ENCODE data around the gene C3orf18. TPM values are rescaled to one million over a fixed set of nuclear protein-coding genes. Genes with fewer than 3 reads are reported as not detected.

The C3orf18 gene
- total RNA-seq, 2 experiments from 2014 or later, result 53.2 to 58.4 TPM

DNA sequence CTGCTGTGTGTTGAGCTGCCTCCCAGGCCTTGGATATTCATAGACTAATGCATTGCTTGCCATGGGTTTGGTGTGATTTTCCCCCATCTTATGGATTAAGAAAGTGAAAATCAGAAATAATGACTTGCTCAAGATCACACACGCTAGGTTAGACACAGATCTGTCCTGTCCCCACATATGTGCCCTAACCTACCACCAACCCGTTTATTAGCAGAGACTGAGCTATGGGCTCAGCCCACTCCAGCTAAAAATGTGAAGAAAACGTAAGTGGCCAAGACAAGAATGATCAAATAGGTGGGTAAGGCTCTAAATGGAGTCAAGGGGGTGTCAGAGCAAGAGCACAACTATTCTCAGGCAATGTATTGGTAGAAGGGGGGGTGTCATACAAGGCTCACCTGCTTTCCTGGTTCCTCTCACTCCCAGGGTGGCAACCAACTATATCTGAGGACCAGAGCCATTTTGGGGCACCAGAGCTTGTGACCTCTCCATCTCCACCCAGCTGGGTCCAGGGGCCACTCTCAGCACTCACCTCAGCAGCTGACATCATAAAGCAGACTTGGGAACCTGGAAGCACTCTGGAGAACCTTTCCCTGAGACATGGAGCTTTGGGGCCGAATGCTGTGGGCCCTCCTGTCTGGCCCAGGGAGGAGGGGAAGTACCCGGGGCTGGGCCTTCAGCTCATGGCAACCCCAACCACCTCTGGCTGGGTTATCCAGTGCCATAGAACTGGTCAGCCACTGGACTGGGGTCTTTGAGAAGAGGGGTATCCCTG is 3.1 kb upstream of the C3orf18 start:
- Mint-ChIP-seq H3K27ac (peak overlapping the region; percentile 99), H3K4me1 (peaks cover 63% of the 10 kb centered on the region), H3K36me3 (peaks cover 37% of the 10 kb centered on the region), H3K4me3 (peak overlapping the region; percentile 96), H3K27me3 (no peaks in the 10 kb centered on the region), H3K9me3 (no peaks in the 10 kb centered on the region)
- ATAC-seq (ENCODE audit: low read depth) (no peak), DNase-seq (no peak)
- POLR2A ChIA-PET, result interaction anchor here (0.7 to 26.1 kb wide), 11 partner anchors 10 to 929 kb away, joined by 3 to 3572 read pairs (median 17); partner anchors contain the start of genes CISH, CYB561D2, DCAF1 and MANF

DNA sequence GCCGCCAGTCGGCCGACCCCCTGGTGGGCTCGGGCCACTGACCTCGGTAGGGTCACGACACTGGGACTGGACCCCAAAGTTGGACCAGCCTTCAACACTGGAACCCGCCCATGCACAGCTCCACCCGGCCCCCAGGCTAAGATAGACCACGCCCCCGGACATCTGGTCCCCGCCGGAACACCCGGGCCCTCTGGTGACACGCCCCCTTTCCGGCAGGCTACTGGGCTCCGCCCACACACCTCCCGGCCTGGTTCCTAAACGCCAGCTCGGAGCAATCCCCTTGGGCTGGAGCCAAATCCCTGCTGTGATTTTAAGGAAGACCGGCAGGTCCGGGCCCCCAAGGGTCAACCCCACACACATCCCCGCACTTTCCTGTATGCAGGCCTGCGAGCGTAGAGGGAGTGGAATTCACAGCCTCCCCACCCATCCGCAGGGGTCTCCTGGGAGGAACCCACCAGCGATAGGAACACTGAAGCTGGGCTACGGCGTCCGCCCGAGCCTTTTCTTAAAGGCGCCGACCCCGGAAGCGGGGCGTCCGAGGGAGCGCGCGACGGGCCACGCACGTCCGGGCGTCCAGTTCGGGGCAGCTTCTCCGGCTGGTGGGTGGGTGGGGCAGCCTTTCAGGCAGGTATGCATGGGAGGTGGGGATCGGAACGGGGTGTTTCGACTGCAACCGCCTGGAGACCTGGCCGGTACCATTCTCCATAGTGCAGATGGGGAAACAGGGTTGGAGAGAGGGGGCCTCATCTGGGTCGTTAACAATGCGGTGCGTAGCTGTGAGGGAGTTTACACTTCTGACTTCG is 1.6 kb upstream of the C3orf18 start, which contains the start of gene HEMK1:
Gene HEMK1, plus strand, starts transcription at position 576 of the 803 bp plus-strand sequence. CDS start 1,583 bp downstream, outside the sequence.
- peak; percentile 94 for DNase-seq
- POLR2A ChIA-PET, result interaction anchor here (0.6 to 26.1 kb wide), 23 partner anchors 8 to 1105 kb away, joined by 3 to 3572 read pairs (median 7); partner anchors contain the start of genes CISH, CYB561D2, MANF and MAPKAPK3
- H3K36me3 Mint-ChIP-seq, result peaks cover 42% of the 10 kb centered on the region
- H3K27me3 Mint-ChIP-seq, result no peaks in the 10 kb centered on the region
- peak within 1 kb of the TSS; percentile 99 for H3K27ac Mint-ChIP-seq
- ATAC-seq (ENCODE audit: low read depth), result peak; percentile 27
- H3K4me3 Mint-ChIP-seq, result peak within 1 kb of the TSS; percentile 96
- H3K4me1 Mint-ChIP-seq, result peaks cover 59% of the 10 kb centered on the region
- H3K9me3 Mint-ChIP-seq, result no peaks in the 10 kb centered on the region

DNA sequence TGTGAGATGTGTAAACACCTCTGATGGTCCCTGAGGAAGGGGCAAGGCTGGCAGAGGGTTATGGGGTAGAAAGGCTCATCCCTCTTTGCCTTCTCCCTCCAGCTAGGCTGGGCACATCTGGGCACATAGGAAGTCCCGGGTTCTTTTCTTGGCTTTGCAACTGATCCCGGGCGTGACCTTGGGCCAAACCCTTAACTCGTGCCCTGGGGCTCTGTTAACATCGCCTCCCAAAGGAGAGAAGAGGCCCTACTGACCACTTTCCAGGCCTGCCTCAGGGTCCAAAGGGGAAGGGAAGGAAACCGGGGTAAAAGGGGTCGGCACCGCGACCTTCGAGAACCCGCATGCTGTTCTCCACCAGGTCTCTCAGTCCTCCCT is 549 bp downstream of the C3orf18 start:
- POLR2A ChIA-PET, result interaction anchor here (0.6 to 26.1 kb wide), 15 partner anchors 10 to 1863 kb away, joined by 3 to 3572 read pairs (median 7); partner anchors contain the start of genes CISH, CYB561D2, HYAL3 and MAPKAPK3
- Mint-ChIP-seq H3K27ac (peak overlapping the region; percentile 73), H3K9me3 (no peaks in the 10 kb centered on the region), H3K4me3 (peak overlapping the region; percentile 96), H3K36me3 (peaks cover 38% of the 10 kb centered on the region), H3K4me1 (peaks cover 53% of the 10 kb centered on the region), H3K27me3 (no peaks in the 10 kb centered on the region)
- DNase-seq (no peak), ATAC-seq (ENCODE audit: low read depth) (no peak)

DNA sequence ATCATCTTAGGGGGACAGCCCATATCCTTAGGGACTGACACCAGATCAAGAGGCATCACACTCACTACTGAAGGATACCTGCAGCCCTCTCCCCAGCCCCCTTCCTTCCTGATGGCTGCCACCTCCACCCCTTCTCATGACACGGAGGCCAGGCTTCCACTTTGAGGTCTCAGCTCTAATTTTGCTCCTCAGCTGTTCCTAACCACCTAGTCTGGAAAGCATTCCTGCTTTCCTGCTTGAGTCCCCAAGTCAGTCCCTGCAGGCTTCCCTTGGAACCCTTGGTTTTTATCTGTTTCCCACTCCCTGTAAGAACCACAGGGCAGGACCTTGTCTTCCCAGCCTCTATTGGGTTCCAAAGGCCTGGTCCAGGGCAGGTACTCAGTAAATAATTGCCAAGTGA is 3.2 kb downstream of the C3orf18 start:
- peak overlapping the region; percentile 61 for H3K27ac Mint-ChIP-seq
- no peaks in the 10 kb centered on the region for H3K27me3 Mint-ChIP-seq
- no peaks in the 10 kb centered on the region for H3K9me3 Mint-ChIP-seq
- H3K4me1 Mint-ChIP-seq, result peaks cover 37% of the 10 kb centered on the region
- no peak overlapping the region for H3K4me3 Mint-ChIP-seq
- POLR2A ChIA-PET, result interaction anchor here (26.1 kb wide), 1 partner anchor 44 kb away, joined by 3572 read pairs; the partner anchor contains the start of genes CISH and MAPKAPK3
- DNase-seq, result no peak
- H3K36me3 Mint-ChIP-seq, result peaks cover 20% of the 10 kb centered on the region
- ATAC-seq (ENCODE audit: low read depth), result no peak

DNA sequence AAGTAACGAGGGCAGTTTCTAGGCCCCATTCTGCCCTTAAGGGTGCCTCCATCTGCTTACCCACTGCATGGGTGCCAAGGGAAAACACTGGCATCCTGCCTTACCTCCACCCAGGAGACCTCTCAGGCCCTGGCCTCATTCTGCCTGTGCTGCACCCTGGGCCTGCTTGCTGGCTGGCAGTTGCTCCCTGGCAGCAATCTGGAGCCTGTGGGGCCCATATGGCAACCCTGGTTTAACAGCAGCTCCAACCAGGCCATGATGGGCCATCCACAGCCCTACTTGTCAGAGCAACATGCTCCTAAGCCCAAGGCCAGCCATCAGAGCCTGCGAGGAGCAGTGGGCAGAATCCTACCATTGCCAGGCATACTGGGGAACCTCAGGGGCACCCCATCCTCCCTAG is 3.7 kb downstream of the C3orf18 start:
- POLR2A ChIA-PET, result interaction anchor here (26.1 kb wide), 1 partner anchor 45 kb away, joined by 3572 read pairs; the partner anchor contains the start of genes CISH and MAPKAPK3
- peaks cover 20% of the 10 kb centered on the region for H3K36me3 Mint-ChIP-seq
- H3K27me3 Mint-ChIP-seq, result no peaks in the 10 kb centered on the region
- no peak overlapping the region for H3K4me3 Mint-ChIP-seq
- ATAC-seq (ENCODE audit: low read depth), result no peak
- no peak for DNase-seq
- no peaks in the 10 kb centered on the region for H3K9me3 Mint-ChIP-seq
- peaks cover 37% of the 10 kb centered on the region for H3K4me1 Mint-ChIP-seq
- peak overlapping the region; percentile 61 for H3K27ac Mint-ChIP-seq

DNA sequence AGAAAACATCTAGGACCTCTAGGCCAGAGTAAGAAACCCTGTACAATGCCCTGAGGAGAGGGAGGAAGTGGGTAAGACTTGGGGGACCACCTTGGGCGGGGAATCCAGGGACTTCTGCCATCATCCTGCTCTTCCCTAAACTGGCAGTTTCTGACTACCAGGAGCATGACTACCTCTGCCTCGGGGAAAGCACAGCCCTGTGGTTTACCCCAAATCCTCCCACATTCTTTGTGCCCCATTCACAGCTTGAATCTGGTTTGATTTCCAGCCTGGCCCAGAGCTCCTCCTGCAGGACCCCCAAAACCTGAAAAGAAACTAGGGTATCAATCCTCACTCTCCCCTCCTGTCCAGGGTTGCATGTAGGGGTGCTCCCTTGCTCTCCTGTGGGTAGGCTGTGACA is 4.7 kb downstream of the C3orf18 start:
- no peak for DNase-seq
- POLR2A ChIA-PET, result interaction anchor here (26.1 kb wide), 1 partner anchor 46 kb away, joined by 3572 read pairs; the partner anchor contains the start of genes CISH and MAPKAPK3
- Mint-ChIP-seq H3K36me3 (peaks cover 20% of the 10 kb centered on the region), H3K9me3 (no peaks in the 10 kb centered on the region), H3K27me3 (no peaks in the 10 kb centered on the region), H3K4me3 (no peak overlapping the region), H3K4me1 (peaks cover 37% of the 10 kb centered on the region), H3K27ac (peak overlapping the region; percentile 50)
- no peak for ATAC-seq (ENCODE audit: low read depth)

DNA sequence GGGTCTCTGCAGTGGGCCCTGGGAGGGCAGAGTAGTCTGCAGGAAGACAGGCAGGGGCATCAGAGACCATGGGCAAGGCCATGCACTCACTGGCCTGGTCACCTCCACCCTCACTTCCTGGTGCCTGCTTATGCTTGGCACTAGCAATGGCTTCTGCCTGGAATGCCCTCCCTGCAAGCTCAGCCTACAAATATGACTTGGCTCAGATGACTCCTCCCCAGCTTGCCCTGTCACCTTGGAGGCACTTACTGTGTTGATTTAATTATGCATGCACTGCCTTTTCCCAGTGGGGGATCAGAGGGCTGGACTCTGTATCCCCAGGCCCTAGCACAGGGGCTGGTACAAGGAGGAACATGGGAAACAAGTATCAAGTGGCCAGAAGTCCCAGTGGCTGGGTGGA is 7.8 kb downstream of the C3orf18 start:
- no peaks in the 10 kb centered on the region for H3K27me3 Mint-ChIP-seq
- H3K4me1 Mint-ChIP-seq, result peaks cover 21% of the 10 kb centered on the region
- H3K27ac Mint-ChIP-seq, result no peak overlapping the region
- peaks cover 12% of the 10 kb centered on the region for H3K36me3 Mint-ChIP-seq
- no peaks in the 10 kb centered on the region for H3K9me3 Mint-ChIP-seq
- DNase-seq (no peak), ATAC-seq (ENCODE audit: low read depth) (no peak)
- POLR2A ChIA-PET, result interaction anchor here (26.1 kb wide), 1 partner anchor 49 kb away, joined by 3572 read pairs; the partner anchor contains the start of genes CISH and MAPKAPK3
- H3K4me3 Mint-ChIP-seq, result no peak overlapping the region

DNA sequence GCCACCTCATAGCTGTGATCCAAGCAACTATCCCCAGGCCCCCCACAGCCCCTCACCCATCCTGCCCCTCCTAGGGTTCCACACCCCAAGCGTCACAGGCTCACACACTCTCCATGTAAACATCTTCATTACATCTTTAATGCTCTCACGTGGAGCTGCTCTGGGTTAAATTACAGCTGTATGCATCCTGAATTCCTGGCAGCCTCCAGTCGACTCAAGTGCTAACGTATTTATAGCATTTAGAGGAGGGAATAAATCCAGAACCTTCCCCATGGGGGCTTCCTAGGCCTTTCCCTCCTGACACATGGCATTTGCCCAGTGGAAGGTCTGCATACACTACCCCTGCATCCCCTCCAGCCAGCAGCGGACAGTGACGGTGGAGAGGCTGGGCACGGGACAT is 9.6 kb downstream of the C3orf18 start:
- POLR2A ChIA-PET, result interaction anchor here (0.9 to 4.6 kb wide), 4 partner anchors 9 to 52 kb away, joined by 3 to 37 read pairs (median 3); partner anchors contain the start of genes C3orf18 and HEMK1
- ATAC-seq (ENCODE audit: low read depth) (no peak), DNase-seq (no peak)
- Mint-ChIP-seq H3K4me1 (peaks cover 3% of the 10 kb centered on the region), H3K9me3 (no peaks in the 10 kb centered on the region), H3K27ac (no peak overlapping the region), H3K36me3 (peaks cover 1% of the 10 kb centered on the region), H3K4me3 (no peak overlapping the region), H3K27me3 (no peaks in the 10 kb centered on the region)

DNA sequence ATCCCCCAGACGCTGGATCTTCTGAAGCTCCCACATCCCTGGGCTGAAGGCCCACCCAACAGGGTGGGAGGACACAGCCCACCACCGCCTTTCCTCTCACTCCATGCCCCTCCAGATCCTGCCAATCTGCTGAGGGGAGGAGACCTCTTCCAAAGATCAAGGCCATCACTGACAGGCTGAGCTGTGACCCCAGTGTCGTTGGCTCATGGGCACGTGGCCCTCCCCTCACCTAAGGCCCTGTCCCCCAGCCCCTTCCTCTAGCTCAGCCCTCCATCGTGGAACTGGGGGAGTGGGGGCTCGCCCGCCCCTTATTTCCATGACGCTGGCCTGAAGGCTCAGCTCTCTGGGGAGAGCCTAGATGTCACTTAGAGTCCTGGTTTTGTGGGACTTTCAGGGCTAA is 10.4 kb downstream of the C3orf18 start:
- no peak overlapping the region for H3K27ac Mint-ChIP-seq
- H3K4me3 Mint-ChIP-seq, result no peak overlapping the region
- H3K9me3 Mint-ChIP-seq, result no peaks in the 10 kb centered on the region
- H3K4me1 Mint-ChIP-seq, result peaks cover 1% of the 10 kb centered on the region
- ATAC-seq (ENCODE audit: low read depth), result no peak
- DNase-seq, result no peak
- POLR2A ChIA-PET, result interaction anchor here (0.9 to 4.6 kb wide), 4 partner anchors 9 to 53 kb away, joined by 3 to 37 read pairs (median 3); partner anchors contain the start of genes C3orf18 and HEMK1
- H3K27me3 Mint-ChIP-seq, result no peaks in the 10 kb centered on the region
- H3K36me3 Mint-ChIP-seq, result peaks cover 1% of the 10 kb centered on the region

DNA sequence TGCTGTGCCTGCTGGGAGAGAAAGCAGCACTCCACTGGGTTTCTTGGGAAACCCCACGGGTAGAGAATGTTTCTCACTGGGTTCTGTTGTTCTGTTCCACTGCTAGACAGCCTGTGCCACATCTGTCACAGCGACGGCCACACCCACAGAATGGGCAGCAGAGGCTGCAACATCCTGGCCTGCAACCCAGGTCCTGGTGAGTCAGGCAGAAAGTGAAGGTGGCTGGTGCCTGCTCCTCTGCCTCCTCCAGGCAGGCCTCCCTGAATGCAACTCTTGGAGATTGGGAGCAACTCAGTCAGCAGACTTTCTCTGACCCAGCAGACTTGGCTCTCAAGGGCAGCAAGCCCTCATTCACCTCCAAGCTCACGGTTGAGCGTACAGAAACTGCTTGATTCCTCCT is 13.0 kb downstream of the C3orf18 start:
- POLR2A ChIA-PET, result interaction anchor here (0.9 to 2.5 kb wide), 2 partner anchors 17 to 57 kb away, joined by 3 to 7 read pairs; partner anchors contain the start of gene CISH
- DNase-seq (no peak), ATAC-seq (ENCODE audit: low read depth) (peak; percentile 37)
- Mint-ChIP-seq H3K4me3 (no peak overlapping the region), H3K4me1 (peaks cover 3% of the 10 kb centered on the region), H3K9me3 (no peaks in the 10 kb centered on the region), H3K36me3 (no peaks in the 10 kb centered on the region), H3K27ac (no peak overlapping the region), H3K27me3 (no peaks in the 10 kb centered on the region)

DNA sequence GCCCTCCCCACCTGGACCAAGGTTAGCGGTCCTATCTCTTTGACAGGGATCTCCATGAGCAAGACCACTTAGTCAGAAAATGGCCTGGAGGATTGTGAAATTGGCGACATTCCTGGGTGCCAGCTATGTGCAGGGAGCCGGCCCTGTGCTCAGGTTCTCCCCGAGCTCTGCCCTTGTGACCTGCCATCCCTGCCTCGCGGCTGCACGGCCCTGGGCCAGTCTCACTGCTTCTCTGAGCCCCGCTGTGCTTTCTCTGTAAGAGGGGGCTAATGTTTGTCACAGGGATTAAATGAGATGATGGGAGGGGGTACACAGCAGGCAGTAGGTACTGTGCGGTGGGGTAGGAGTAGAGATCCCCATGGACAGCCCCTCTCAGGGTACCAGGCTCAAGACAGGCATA is 14.9 kb downstream of the C3orf18 start:
- no peak overlapping the region for H3K27ac Mint-ChIP-seq
- ATAC-seq (ENCODE audit: low read depth) (no peak), DNase-seq (no peak)
- no peaks in the 10 kb centered on the region for H3K9me3 Mint-ChIP-seq
- POLR2A ChIA-PET, result interaction anchor here (2.3 to 2.5 kb wide), 2 partner anchors 14 to 17 kb away, joined by 9 to 10 read pairs; partner anchors contain the start of genes C3orf18 and HEMK1
- peaks cover 3% of the 10 kb centered on the region for H3K4me1 Mint-ChIP-seq
- no peaks in the 10 kb centered on the region for H3K36me3 Mint-ChIP-seq
- no peak overlapping the region for H3K4me3 Mint-ChIP-seq
- no peaks in the 10 kb centered on the region for H3K27me3 Mint-ChIP-seq

DNA sequence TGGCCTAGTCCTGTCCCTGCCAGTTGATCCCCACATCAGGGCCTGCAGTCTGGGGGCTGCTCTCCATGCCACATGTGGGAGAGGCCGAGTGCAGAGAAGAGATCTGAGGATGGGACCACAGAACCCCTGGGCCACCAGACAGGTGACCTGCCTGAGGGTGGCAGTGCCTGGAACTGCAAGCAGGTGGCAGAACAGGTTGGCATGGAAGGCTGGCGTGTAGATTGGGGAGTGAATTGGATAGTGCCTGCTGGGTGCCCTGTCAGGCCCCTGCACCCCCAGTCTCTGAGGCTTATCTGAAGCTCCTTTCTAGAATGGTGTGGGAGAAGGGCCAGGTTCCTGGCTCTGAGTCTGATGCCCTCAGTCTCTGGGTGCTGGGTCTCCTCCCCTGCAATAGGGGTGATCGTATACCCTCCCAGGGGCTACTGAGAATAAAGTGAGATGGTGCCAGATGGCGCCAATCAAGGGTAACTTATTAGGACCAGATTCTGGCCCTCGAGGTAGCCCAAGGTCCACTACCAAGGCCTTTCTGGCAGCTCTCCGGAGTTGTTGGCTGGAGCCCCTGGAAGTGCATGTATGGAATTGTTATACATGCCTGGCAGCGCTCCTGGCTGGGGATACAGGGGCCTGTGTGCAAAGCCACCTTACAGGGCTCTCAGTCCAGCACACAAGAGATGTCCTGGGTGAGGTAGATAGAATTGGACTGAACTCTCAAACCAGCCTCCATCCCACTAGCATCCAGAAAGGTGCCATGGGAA is 15.7 kb downstream of the C3orf18 start:
- Mint-ChIP-seq H3K27me3 (no peaks in the 10 kb centered on the region), H3K9me3 (no peaks in the 10 kb centered on the region), H3K27ac (no peak overlapping the region), H3K36me3 (no peaks in the 10 kb centered on the region), H3K4me3 (no peak overlapping the region), H3K4me1 (peaks cover 3% of the 10 kb centered on the region)
- no peak for ATAC-seq (ENCODE audit: low read depth)
- POLR2A ChIA-PET, result interaction anchor here (0.8 to 2.5 kb wide), 7 partner anchors 9 to 202 kb away, joined by 3 to 10 read pairs (median 5); partner anchors contain the start of genes C3orf18, CYB561D2, HEMK1 and NPRL2
- no peak for DNase-seq
